Measurements from ENCODE around the gene NDFIP1.

DNA sequence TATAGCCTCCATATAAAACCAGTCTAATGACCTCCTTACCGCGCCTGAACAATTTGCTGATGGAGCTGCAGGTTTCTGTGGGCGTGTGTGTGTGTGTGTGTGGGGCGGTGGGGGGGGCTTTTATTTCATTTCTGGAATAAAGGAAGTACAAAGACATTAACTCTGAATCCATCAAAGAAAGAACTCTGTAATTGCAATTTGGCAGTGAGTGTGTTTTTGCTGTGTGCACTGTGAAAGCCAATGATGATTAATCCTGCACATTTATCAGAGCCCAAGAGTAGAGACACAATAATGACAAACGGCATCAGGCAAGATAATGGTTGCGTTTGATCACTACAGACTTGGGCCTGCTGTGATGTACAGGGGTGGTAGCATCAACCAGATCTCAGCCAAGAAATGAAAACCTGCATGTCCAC, 29.3 kb upstream of the NDFIP1 start:
- TF ChIP-seq, protein P1, sequence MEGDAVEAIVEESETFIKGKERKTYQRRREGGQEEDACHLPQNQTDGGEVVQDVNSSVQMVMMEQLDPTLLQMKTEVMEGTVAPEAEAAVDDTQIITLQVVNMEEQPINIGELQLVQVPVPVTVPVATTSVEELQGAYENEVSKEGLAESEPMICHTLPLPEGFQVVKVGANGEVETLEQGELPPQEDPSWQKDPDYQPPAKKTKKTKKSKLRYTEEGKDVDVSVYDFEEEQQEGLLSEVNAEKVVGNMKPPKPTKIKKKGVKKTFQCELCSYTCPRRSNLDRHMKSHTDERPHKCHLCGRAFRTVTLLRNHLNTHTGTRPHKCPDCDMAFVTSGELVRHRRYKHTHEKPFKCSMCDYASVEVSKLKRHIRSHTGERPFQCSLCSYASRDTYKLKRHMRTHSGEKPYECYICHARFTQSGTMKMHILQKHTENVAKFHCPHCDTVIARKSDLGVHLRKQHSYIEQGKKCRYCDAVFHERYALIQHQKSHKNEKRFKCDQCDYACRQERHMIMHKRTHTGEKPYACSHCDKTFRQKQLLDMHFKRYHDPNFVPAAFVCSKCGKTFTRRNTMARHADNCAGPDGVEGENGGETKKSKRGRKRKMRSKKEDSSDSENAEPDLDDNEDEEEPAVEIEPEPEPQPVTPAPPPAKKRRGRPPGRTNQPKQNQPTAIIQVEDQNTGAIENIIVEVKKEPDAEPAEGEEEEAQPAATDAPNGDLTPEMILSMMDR (IDR thresholded peaks at IDR 0.05), result no peak
- TF ChIP-seq POLR2A (IDR thresholded peaks at IDR 0.05), result no peak
- TF ChIP-seq POLR2AphosphoS5 (IDR thresholded peaks at IDR 0.05), result no peak
- no peak for TF ChIP-seq EP300 (IDR thresholded peaks at IDR 0.05; ENCODE audit: low read depth)

All from transverse colon (tissue), 4 donors.